ENCODE results near the gene PDIA6. TPM values are rescaled to one million over a fixed set of nuclear protein-coding genes. Genes with fewer than 3 reads are reported as not detected.

PDIA6 gene
- total RNA-seq, 4 donors from 2014 or later = 81.6 to 131 (median 107) TPM

DNA sequence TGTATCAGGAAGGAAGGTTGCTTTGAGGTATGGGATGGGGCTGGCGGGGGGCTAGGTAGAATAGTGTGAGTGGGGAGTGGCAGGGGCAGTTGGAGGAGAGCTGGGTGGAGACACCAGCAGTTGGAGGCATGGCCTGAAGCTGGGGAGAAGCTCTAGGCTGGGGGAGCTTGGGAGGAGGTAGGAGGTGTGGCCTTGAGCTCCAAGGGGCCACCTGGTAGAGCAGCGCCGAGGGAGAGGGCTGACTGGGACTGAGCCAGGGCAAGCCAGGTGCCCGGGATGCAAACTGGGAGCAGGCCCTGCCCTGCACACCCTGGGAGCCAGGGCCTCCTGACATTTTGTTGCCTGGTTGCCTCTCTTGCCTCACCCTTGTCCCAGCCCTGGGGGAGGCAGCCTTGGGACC is 33.1 kb upstream of the PDIA6 start:
- peaks cover 0 to 26% (median 0%) of the 10 kb centered on the region in 4 donors for H3K27me3 ChIP-seq

GRCh38 chr2:10844097-10844496 is 31.5 kb upstream of the PDIA6 start:
- TF ChIP-seq CTCF (IDR thresholded peaks at IDR 0.05) (no peak), POLR2A (IDR thresholded peaks at IDR 0.05) (no peak)
- no peak for DNase-seq
- no peaks in the 10 kb centered on the region for H3K36me3 ChIP-seq
- H3K27me3 ChIP-seq = peaks cover 0 to 37% (median 0%) of the 10 kb centered on the region in 4 donors
- H3K27ac ChIP-seq = peak overlapping the region in 1 of 4 donors; percentile 44
- H3K4me3 ChIP-seq = no peak overlapping the region
- intact Hi-C loops (cut with DNase I) = no loop called here
- peaks cover 0 to 8% (median 0%) of the 10 kb centered on the region in 3 donors for H3K4me1 ChIP-seq
- peaks cover 0 to 26% (median 14%) of the 10 kb centered on the region in 3 donors for H3K9me3 ChIP-seq
- whole genome bisulfite sequencing, 2 donors = 38 to 51% methylated on average over 12 of the region's 12 CpGs

More for the DNA sequence above, 33.1 kb upstream of the PDIA6 start:
- H3K36me3 ChIP-seq = no peaks in the 10 kb centered on the region
- H3K4me1 ChIP-seq = peaks cover 0 to 8% (median 0%) of the 10 kb centered on the region in 3 donors
- TF ChIP-seq POLR2A (IDR thresholded peaks at IDR 0.05) = no peak
- no peak for TF ChIP-seq CTCF (IDR thresholded peaks at IDR 0.05)
- no peak overlapping the region for H3K4me3 ChIP-seq
- WGBS, 2 donors = 51 to 62% methylated on average over 4 of the region's 4 CpGs
- peaks cover 0 to 16% (median 12%) of the 10 kb centered on the region in 3 donors for H3K9me3 ChIP-seq
- intact Hi-C loops (cut with DNase I) = no loop called here
- no peak for DNase-seq
- peak overlapping the region; percentile 55 to 78 (median 70) for H3K27ac ChIP-seq

- H3K27me3 ChIP-seq = peaks cover 0 to 52% (median 0%) of the 10 kb centered on the region in 4 donors
- peaks cover 0 to 26% (median 14%) of the 10 kb centered on the region in 3 donors for H3K9me3 ChIP-seq
- no peak overlapping the region for H3K4me3 ChIP-seq
- H3K36me3 ChIP-seq = no peaks in the 10 kb centered on the region
- DNase-seq = no peak
- peaks cover 0 to 8% (median 0%) of the 10 kb centered on the region in 3 donors for H3K4me1 ChIP-seq
- TF ChIP-seq POLR2A (IDR thresholded peaks at IDR 0.05) (no peak), CTCF (IDR thresholded peaks at IDR 0.05) (no peak)
- intact Hi-C loops (cut with DNase I) = no loop called here
- no peak overlapping the region for H3K27ac ChIP-seq
- 58 to 70% methylated on average over 4 of the region's 4 CpGs for WGBS, 2 donors
Measured at GRCh38 chr2:10842506-10842905, 29.9 kb upstream of the PDIA6 start.

GRCh38 chr2:10841547-10842219 is 29.1 kb upstream of the PDIA6 start:
- 28 to 49% methylated on average over 2 to 3 of the region's 3 CpGs for WGBS, 2 donors
- H3K27ac ChIP-seq = no peak overlapping the region
- intact Hi-C loops (cut with DNase I) = no loop called here
- H3K36me3 ChIP-seq = no peaks in the 10 kb centered on the region
- peaks cover 0 to 26% (median 14%) of the 10 kb centered on the region in 3 donors for H3K9me3 ChIP-seq
- DNase-seq = no peak
- H3K4me3 ChIP-seq = no peak overlapping the region
- peaks cover 0 to 8% (median 0%) of the 10 kb centered on the region in 3 donors for H3K4me1 ChIP-seq
- H3K27me3 ChIP-seq = peaks cover 0 to 54% (median 0%) of the 10 kb centered on the region in 4 donors
- TF ChIP-seq POLR2A (IDR thresholded peaks at IDR 0.05) (no peak), CTCF (IDR thresholded peaks at IDR 0.05) (no peak)

- peaks cover 0 to 26% (median 14%) of the 10 kb centered on the region in 3 donors for H3K9me3 ChIP-seq
- H3K27ac ChIP-seq = no peak overlapping the region
- TF ChIP-seq CTCF (IDR thresholded peaks at IDR 0.05) (no peak), POLR2A (IDR thresholded peaks at IDR 0.05) (no peak)
- H3K36me3 ChIP-seq = no peaks in the 10 kb centered on the region
- 29 to 35% methylated on average over 7 to 8 of the region's 8 CpGs for WGBS, 2 donors
- peaks cover 0 to 14% (median 0%) of the 10 kb centered on the region in 3 donors for H3K4me1 ChIP-seq
- H3K27me3 ChIP-seq = peaks cover 0 to 50% (median 0%) of the 10 kb centered on the region in 4 donors
- intact Hi-C loops (cut with DNase I) = no loop called here
- no peak for DNase-seq
- no peak overlapping the region for H3K4me3 ChIP-seq
Measured at GRCh38 chr2:10839813-10840212, 27.2 kb upstream of the PDIA6 start.
